HG02870 (cell line): Measurements from ENCODE around the gene CFAP97D1.

Experiments used
- ATAC-seq: cut with Tn5 transposase; IDR thresholded peaks from one replicate; pipeline ENCODE4 v1.9.1; 2021; ENCODE audit warnings: mild to moderate bottlenecking, moderate library complexity; ENCODE audit not compliant: unreplicated experiment

CFAP97D1 gene

GRCh38 chr17:43780135-43780534 is at the start of gene CFAP97D1:
CFAP97D1 (plus strand) TSS chr17:43780435; CDS start chr17:43780463, 28 bp downstream.
- no peak for ATAC-seq

GRCh38 chr17:43732958-43733357 is 47.3 kb upstream of the CFAP97D1 start:
- no peak for ATAC-seq

- ATAC-seq = no peak
Observed at GRCh38 chr17:43733956-43734355, 46.3 kb upstream of the CFAP97D1 start.

- no peak for ATAC-seq
Observed at GRCh38 chr17:43734376-43734775, 45.9 kb upstream of the CFAP97D1 start.

GRCh38 chr17:43736389-43736788 is 43.8 kb upstream of the CFAP97D1 start:
- ATAC-seq = no peak

GRCh38 chr17:43737722-43738121 is 42.5 kb upstream of the CFAP97D1 start:
- ATAC-seq = no peak

GRCh38 chr17:43740541-43740940 is 39.7 kb upstream of the CFAP97D1 start:
- ATAC-seq = no peak

- no peak for ATAC-seq
Observed at GRCh38 chr17:43741636-43742035, 38.6 kb upstream of the CFAP97D1 start.

- ATAC-seq = no peak
Observed at GRCh38 chr17:43745541-43745940, 34.7 kb upstream of the CFAP97D1 start.

- ATAC-seq = no peak
Observed at GRCh38 chr17:43750153-43750552, 30.1 kb upstream of the CFAP97D1 start.

- no peak for ATAC-seq
Observed at GRCh38 chr17:43753493-43754129, 26.6 kb upstream of the CFAP97D1 start.

- ATAC-seq = no peak
Observed at GRCh38 chr17:43754947-43755346, 25.3 kb upstream of the CFAP97D1 start.

GRCh38 chr17:43755389-43755875 is 24.8 kb upstream of the CFAP97D1 start:
- ATAC-seq = no peak

- ATAC-seq = no peak
Observed at GRCh38 chr17:43756201-43756600, 24.0 kb upstream of the CFAP97D1 start.

GRCh38 chr17:43757171-43757660 is 23.0 kb upstream of the CFAP97D1 start:
- no peak for ATAC-seq

- no peak for ATAC-seq
Observed at GRCh38 chr17:43758086-43758485, 22.1 kb upstream of the CFAP97D1 start.

- ATAC-seq = no peak
Observed at GRCh38 chr17:43758497-43759174, 21.6 kb upstream of the CFAP97D1 start, which contains the start of gene SOST. SOST (minus strand) TSS chr17:43758791; CDS start chr17:43758741, 50 bp downstream.

- ATAC-seq = no peak
Observed at GRCh38 chr17:43759836-43760235, 20.4 kb upstream of the CFAP97D1 start.

- no peak for ATAC-seq
Observed at GRCh38 chr17:43760254-43760852, 19.9 kb upstream of the CFAP97D1 start.

- ATAC-seq = no peak
Observed at GRCh38 chr17:43766413-43767052, 13.7 kb upstream of the CFAP97D1 start.

- no peak for ATAC-seq
Observed at GRCh38 chr17:43767053-43767712, 13.1 kb upstream of the CFAP97D1 start.
